ENCODE measurements around the gene DDX56. TPM values are rescaled to one million over a fixed set of nuclear protein-coding genes. Genes with fewer than 3 reads are reported as not detected.
A peak's percentile ranks its signal among the peaks of the same experiment; 100 is the strongest.

The DDX56 gene
- total and polyA plus RNA-seq, 2 of the 4 experiments (the other 2 are of a cell fraction): 59.4 to 67.7 TPM

- in situ Hi-C loops (cut with MboI; ENCODE audit: low sequenced_read_pairs): loop anchor here (10.0 kb wide), 1 partner anchor 317 kb away; no protein-coding TSS in a partner anchor
- ATAC-seq (ENCODE audit: low read depth): peak; percentile 44
- H2AK5ac ChIP-seq (ENCODE audit: low read depth, low read length): peak overlapping the region; percentile 43; the same call in 1 of the 2 replicates
Measured at GRCh38 chr7:44561962-44562621, 11.6 kb downstream of the DDX56 start.

More at GRCh38 chr7:44561962-44562621, 11.6 kb downstream of the DDX56 start:
- H2AK9ac ChIP-seq (replicated peaks; ENCODE audit: low read depth, low read length, poor library complexity): peak overlapping the region; percentile 68
- no TSS peak for BruUV-seq (replicated peaks)
- ChIA-PET POLR2A (ENCODE audit: unreplicated experiment) (no interaction called here), CTCF (no interaction called here)
- WGBS, 2 experiments (ENCODE audit: extremely low coverage in 2 of 2, insufficient read length in 1 of 2): 82% methylated on average over 2 of the region's 7 CpGs; no CpG with 5 or more reads in 1 of the 2 experiments
- H4K91ac ChIP-seq (ENCODE audit: insufficient read depth, low read depth, low read length): no peak overlapping the region
- dilution Hi-C loops (cut with HindIII; ENCODE audit: low sequenced_read_pairs, unreplicated experiment): no loop called here
- no peak overlapping the region for H2BK120ac ChIP-seq (ENCODE audit: low read depth, low read length)
- H3K18ac ChIP-seq (ENCODE audit: low read depth, low read length): no peak overlapping the region
- DNase-seq: peak; percentile 54
- intact Hi-C loops (cut with micrococcal nuclease): no loop called here
- H3K23ac ChIP-seq (ENCODE audit: low read depth, low read length): no peak overlapping the region
- H3K56ac ChIP-seq (ENCODE audit: extremely low read depth, insufficient read depth, low read length): no peak overlapping the region
- H2BK20ac ChIP-seq (ENCODE audit: low read depth, low read length): no peak overlapping the region
- peaks cover 0 to 18% of the 10 kb centered on the region in 2 experiments; a peak in 2 of 4 replicates for H3K79me1 ChIP-seq (ENCODE audit: low read depth in 1 of 2, low read length in 2 of 2)
- H4K5ac ChIP-seq (ENCODE audit: low read depth, low read length): no peak overlapping the region
- H2AFZ ChIP-seq (replicated peaks; ENCODE audit: low read length, poor library complexity): peak overlapping the region; percentile 33
- H4K8ac ChIP-seq (ENCODE audit: low read depth in 2 of 2, low read length in 2 of 2): no peak overlapping the region
- H3K27ac ChIP-seq (ENCODE audit: insufficient read depth, low read length): no peak overlapping the region
- no peak overlapping the region for H3K4ac ChIP-seq (ENCODE audit: low read depth, low read length)
- TF ChIP-seq MAFK (IDR thresholded peaks at IDR 0.05; ENCODE audit: low read depth, low read length) (no peak), MXI1 (IDR thresholded peaks at IDR 0.05; ENCODE audit: borderline replicate concordance, low read depth, low read length) (no peak), BHLHE40 (IDR thresholded peaks at IDR 0.05; ENCODE audit: low read depth, low read length) (no peak)
- TF ChIP-seq, protein P1, sequence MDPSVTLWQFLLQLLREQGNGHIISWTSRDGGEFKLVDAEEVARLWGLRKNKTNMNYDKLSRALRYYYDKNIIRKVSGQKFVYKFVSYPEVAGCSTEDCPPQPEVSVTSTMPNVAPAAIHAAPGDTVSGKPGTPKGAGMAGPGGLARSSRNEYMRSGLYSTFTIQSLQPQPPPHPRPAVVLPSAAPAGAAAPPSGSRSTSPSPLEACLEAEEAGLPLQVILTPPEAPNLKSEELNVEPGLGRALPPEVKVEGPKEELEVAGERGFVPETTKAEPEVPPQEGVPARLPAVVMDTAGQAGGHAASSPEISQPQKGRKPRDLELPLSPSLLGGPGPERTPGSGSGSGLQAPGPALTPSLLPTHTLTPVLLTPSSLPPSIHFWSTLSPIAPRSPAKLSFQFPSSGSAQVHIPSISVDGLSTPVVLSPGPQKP (IDR thresholded peaks at IDR 0.05; ENCODE audit: borderline replicate concordance, low read depth, low read length): no peak
- TF ChIP-seq, protein P2, sequence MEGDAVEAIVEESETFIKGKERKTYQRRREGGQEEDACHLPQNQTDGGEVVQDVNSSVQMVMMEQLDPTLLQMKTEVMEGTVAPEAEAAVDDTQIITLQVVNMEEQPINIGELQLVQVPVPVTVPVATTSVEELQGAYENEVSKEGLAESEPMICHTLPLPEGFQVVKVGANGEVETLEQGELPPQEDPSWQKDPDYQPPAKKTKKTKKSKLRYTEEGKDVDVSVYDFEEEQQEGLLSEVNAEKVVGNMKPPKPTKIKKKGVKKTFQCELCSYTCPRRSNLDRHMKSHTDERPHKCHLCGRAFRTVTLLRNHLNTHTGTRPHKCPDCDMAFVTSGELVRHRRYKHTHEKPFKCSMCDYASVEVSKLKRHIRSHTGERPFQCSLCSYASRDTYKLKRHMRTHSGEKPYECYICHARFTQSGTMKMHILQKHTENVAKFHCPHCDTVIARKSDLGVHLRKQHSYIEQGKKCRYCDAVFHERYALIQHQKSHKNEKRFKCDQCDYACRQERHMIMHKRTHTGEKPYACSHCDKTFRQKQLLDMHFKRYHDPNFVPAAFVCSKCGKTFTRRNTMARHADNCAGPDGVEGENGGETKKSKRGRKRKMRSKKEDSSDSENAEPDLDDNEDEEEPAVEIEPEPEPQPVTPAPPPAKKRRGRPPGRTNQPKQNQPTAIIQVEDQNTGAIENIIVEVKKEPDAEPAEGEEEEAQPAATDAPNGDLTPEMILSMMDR (conservative IDR thresholded peaks at IDR 0.05; ENCODE audit: low read depth, low read length): no peak
- H3K4me3 ChIP-seq (ENCODE audit: insufficient read depth, low read depth, low read length): no peak overlapping the region
- H3K14ac ChIP-seq (replicated peaks; ENCODE audit: low read depth, low read length): no peak overlapping the region
- no peaks in the 10 kb centered on the region for H3K9me3 ChIP-seq (ENCODE audit: control insufficient read depth, insufficient read depth, low read length)
- H2BK5ac ChIP-seq (ENCODE audit: low read depth, low read length, poor library complexity, severe bottlenecking): no peak overlapping the region
- no peaks in the 10 kb centered on the region for H3K27me3 ChIP-seq (ENCODE audit: control insufficient read depth, insufficient read depth, low read length)
- peaks cover 20% of the 10 kb centered on the region for H4K20me1 ChIP-seq (ENCODE audit: insufficient read depth, low read length)
- H2BK15ac ChIP-seq (ENCODE audit: low read depth, low read length): no peak overlapping the region
- H3K4me2 ChIP-seq (ENCODE audit: low read depth, low read length): no peak overlapping the region
- peaks cover 6% of the 10 kb centered on the region; the same call in 1 of the 2 replicates for H3K9me1 ChIP-seq (ENCODE audit: insufficient read depth, low read length)
- H3K9ac ChIP-seq (ENCODE audit: low read depth, low read length): no peak overlapping the region
- peaks cover 2% of the 10 kb centered on the region; the same call in 1 of the 2 replicates for H3K4me1 ChIP-seq (ENCODE audit: control insufficient read depth, insufficient read depth, low read length)
- H3K36me3 ChIP-seq (ENCODE audit: control insufficient read depth, insufficient read depth, low read length): peaks cover 26% of the 10 kb centered on the region
